Measurements from ENCODE around the gene TMC8.

DNA sequence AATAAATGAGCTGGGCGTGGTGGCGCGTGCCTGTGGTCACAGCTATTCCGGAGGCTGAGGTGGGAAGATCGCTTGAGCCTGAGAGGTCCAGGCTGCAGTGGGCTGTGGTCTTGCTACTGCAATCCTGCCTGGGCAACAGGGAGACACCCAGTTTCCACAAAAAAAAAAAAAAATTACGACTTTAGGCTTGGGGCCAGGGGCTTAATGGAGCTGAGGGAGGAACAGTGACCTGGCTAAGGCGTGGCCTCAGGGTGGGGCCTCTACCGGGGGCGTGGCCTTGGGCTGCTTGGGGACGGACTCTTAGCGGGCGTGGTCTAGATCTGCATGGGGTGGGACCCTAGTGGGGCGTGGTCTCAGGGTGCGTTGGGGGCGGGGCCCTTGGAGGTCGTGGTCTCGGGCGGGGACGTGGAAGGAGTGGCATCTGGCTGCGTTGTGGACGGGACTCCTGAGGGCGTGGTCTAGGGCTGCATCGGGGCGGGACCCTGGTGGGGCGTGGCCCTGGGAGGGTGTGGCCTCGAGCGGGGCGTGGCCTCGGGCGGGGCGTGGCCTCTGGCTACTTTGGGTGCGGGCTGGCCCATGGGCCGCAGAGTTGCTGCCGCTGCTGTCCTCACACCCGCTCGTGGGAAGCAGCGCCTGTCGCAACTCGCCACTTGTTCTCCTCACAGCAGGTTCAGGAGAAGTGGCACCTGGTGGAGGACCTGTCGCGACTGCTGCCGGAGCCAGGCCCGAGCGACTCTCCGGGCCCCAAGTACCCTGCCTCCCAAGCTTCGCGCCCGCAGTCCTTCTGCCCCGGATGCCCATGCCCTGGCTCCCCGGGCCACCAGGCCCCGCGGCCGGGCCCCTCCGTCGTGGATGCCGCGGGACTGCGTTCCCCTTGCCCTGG is 9.8 kb downstream of the TMC8 start:
- TF ChIP-seq, protein P1, sequence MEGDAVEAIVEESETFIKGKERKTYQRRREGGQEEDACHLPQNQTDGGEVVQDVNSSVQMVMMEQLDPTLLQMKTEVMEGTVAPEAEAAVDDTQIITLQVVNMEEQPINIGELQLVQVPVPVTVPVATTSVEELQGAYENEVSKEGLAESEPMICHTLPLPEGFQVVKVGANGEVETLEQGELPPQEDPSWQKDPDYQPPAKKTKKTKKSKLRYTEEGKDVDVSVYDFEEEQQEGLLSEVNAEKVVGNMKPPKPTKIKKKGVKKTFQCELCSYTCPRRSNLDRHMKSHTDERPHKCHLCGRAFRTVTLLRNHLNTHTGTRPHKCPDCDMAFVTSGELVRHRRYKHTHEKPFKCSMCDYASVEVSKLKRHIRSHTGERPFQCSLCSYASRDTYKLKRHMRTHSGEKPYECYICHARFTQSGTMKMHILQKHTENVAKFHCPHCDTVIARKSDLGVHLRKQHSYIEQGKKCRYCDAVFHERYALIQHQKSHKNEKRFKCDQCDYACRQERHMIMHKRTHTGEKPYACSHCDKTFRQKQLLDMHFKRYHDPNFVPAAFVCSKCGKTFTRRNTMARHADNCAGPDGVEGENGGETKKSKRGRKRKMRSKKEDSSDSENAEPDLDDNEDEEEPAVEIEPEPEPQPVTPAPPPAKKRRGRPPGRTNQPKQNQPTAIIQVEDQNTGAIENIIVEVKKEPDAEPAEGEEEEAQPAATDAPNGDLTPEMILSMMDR (conservative IDR thresholded peaks at IDR 0.05 in 1 of 2, IDR thresholded peaks at IDR 0.05 in 1 of 2; ENCODE audit: low read depth in 1 of 2, low read length in 2 of 2): no peak
- TF ChIP-seq EZH2 (IDR thresholded peaks at IDR 0.05; ENCODE audit: low read length, missing control alignments): no peak

Measured in fibroblast of lung (primary cell).